Neural progenitor cell (in vitro differentiated cells): ENCODE results near the gene FRMD7.

Source experiments
- EZH2 ChIP-seq: fragments of 200-600 bp; sonication (generic); IDR thresholded peaks from 2 replicates; pipeline ENCODE4 v1.6.1; 2017; ENCODE audit warnings: antibody characterized with exemption, mild to moderate bottlenecking, moderate library complexity
- EZH2phosphoT487 ChIP-seq: fragments of 200-600 bp; sonication (generic); IDR thresholded peaks from 2 replicates; pipeline ENCODE4 v1.6.1; 2017; ENCODE audit warnings: antibody characterized with exemption
- TF ChIP-seq, protein P1 (sequence below): fragments of 200-600 bp; sonication (generic); IDR thresholded peaks from 2 replicates; pipeline ENCODE4 v1.5.1; 2017; ENCODE audit warnings: antibody characterized with exemption, mild to moderate bottlenecking

DNA sequence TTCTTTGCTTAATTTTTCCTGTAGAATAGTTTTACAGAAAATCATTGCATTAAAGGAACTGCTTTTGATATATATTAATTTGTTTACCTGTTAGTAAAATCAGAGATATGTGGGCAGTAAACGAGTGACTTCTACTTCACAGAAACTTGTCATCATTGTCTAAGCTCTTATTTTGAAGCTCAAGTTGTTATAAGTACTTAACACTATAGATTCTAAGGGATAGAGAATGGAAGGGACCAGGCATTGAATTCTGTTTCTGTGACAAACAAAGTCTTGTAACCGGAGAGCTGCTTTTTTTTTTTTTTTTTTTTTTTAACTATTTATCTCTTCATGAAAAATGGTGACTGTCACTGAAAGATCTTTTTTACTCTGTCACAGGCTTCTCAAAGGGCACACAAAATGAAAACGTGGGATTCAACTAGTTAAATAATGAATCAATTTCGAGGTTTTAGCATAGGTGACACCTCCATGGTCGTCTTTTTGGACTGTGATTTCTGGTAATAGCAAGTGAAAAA lies 90.3 kb downstream of the FRMD7 start:
- TF ChIP-seq, protein P1, sequence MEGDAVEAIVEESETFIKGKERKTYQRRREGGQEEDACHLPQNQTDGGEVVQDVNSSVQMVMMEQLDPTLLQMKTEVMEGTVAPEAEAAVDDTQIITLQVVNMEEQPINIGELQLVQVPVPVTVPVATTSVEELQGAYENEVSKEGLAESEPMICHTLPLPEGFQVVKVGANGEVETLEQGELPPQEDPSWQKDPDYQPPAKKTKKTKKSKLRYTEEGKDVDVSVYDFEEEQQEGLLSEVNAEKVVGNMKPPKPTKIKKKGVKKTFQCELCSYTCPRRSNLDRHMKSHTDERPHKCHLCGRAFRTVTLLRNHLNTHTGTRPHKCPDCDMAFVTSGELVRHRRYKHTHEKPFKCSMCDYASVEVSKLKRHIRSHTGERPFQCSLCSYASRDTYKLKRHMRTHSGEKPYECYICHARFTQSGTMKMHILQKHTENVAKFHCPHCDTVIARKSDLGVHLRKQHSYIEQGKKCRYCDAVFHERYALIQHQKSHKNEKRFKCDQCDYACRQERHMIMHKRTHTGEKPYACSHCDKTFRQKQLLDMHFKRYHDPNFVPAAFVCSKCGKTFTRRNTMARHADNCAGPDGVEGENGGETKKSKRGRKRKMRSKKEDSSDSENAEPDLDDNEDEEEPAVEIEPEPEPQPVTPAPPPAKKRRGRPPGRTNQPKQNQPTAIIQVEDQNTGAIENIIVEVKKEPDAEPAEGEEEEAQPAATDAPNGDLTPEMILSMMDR: no peak
- TF ChIP-seq EZH2phosphoT487 (no peak), EZH2 (no peak)
